Measurements from ENCODE around the gene CFAP161. TPM values are rescaled to one million over a fixed set of nuclear protein-coding genes. Genes with fewer than 3 reads are reported as not detected.
A peak's percentile ranks its signal among the peaks of the same experiment; 100 is the strongest.

Gene CFAP161
- total and polyA plus RNA-seq, 2 experiments from 2014 or later = 0.13 TPM; not detected in 1

GRCh38 chr15:81197688-81198281 is 63.7 kb downstream of the CFAP161 start:
- H3K27ac Mint-ChIP-seq = no peak overlapping the region
- ATAC-seq = peak; percentile 59
- Histone ChIP-seq H4K20me1 (replicated peaks; ENCODE audit: insufficient read depth) (no peaks in the 10 kb centered on the region), H3K27ac (ENCODE audit: low read depth) (no peak overlapping the region), H3K4me3 (no peak overlapping the region), H3K4me2 (no peak overlapping the region), H2AFZ (peak overlapping the region; percentile 28; the same call in 1 of the 2 replicates), H3K36me3 (ENCODE audit: insufficient read depth) (no peaks in the 10 kb centered on the region), H3F3A (replicated peaks; ENCODE audit: low read depth) (no peaks in the 10 kb centered on the region), H3K79me2 (replicated peaks; ENCODE audit: insufficient read depth) (no peaks in the 10 kb centered on the region), H3K9me2 (ENCODE audit: insufficient read depth) (no peaks in the 10 kb centered on the region; the same call in 1 of the 2 replicates), H3K27me3 (ENCODE audit: insufficient read depth) (no peaks in the 10 kb centered on the region), H3K4me1 (ENCODE audit: insufficient read depth) (no peaks in the 10 kb centered on the region)
- H3K27me3 Mint-ChIP-seq (ENCODE audit: insufficient read depth, low read depth, poor library complexity) = peaks cover 8% of the 10 kb centered on the region
- H3K36me3 Mint-ChIP-seq (ENCODE audit: low read depth) = no peaks in the 10 kb centered on the region
- TF ChIP-seq EZH2 (IDR thresholded peaks at IDR 0.05; ENCODE audit: low read depth, unreplicated experiment) (no peak), STAT1 (IDR thresholded peaks at IDR 0.05; ENCODE audit: unreplicated experiment) (no peak), NANOG (IDR thresholded peaks at IDR 0.05; ENCODE audit: borderline replicate concordance) (no peak), ZNF331 (CRISPR knock-in tag; IDR thresholded peaks at IDR 0.05; ENCODE audit: low read depth) (no peak), POLR2AphosphoS5 (IDR thresholded peaks at IDR 0.05; ENCODE audit: low read depth) (no peak), ETS1 (IDR thresholded peaks at IDR 0.05) (no peak), JUNB (IDR thresholded peaks at IDR 0.05; ENCODE audit: unreplicated experiment) (no peak), EZH2phosphoT487 (IDR thresholded peaks at IDR 0.05; ENCODE audit: unreplicated experiment) (no peak), CREB1 (CRISPR knock-in tag; IDR thresholded peaks at IDR 0.05; ENCODE audit: low read depth) (no peak), ZNF462 (CRISPR knock-in tag; IDR thresholded peaks at IDR 0.05) (no peak)
- TF ChIP-seq, protein P1, sequence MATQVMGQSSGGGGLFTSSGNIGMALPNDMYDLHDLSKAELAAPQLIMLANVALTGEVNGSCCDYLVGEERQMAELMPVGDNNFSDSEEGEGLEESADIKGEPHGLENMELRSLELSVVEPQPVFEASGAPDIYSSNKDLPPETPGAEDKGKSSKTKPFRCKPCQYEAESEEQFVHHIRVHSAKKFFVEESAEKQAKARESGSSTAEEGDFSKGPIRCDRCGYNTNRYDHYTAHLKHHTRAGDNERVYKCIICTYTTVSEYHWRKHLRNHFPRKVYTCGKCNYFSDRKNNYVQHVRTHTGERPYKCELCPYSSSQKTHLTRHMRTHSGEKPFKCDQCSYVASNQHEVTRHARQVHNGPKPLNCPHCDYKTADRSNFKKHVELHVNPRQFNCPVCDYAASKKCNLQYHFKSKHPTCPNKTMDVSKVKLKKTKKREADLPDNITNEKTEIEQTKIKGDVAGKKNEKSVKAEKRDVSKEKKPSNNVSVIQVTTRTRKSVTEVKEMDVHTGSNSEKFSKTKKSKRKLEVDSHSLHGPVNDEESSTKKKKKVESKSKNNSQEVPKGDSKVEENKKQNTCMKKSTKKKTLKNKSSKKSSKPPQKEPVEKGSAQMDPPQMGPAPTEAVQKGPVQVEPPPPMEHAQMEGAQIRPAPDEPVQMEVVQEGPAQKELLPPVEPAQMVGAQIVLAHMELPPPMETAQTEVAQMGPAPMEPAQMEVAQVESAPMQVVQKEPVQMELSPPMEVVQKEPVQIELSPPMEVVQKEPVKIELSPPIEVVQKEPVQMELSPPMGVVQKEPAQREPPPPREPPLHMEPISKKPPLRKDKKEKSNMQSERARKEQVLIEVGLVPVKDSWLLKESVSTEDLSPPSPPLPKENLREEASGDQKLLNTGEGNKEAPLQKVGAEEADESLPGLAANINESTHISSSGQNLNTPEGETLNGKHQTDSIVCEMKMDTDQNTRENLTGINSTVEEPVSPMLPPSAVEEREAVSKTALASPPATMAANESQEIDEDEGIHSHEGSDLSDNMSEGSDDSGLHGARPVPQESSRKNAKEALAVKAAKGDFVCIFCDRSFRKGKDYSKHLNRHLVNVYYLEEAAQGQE (IDR thresholded peaks at IDR 0.05; ENCODE audit: unreplicated experiment) = no peak
- DNase-seq (ENCODE audit: low spot score) = no peak
- H3K4me1 Mint-ChIP-seq = peaks cover 2% of the 10 kb centered on the region; the same call in 1 of the 3 replicates
- H3K4me3 Mint-ChIP-seq = no peak overlapping the region
- H3K9me3 Mint-ChIP-seq = no peaks in the 10 kb centered on the region; the same call in 2 of the 3 replicates

Data from GM23338 (cell line).